Thymus (tissue), 11 donors: ENCODE data around the gene PPP2R2B. TPM values are rescaled to one million over a fixed set of nuclear protein-coding genes. Genes with fewer than 3 reads are reported as not detected.
A peak's percentile ranks its signal among the peaks of the same experiment; 100 is the strongest.

Experiments used
- DNase-seq, 9 donors: peaks; one replicate each; pipeline ENCODE4 v3.0.0-alpha.2; 2013; ENCODE audit warnings: low spot score in 9 of 9, low read depth in 6 of 9, missing footprints in 1 of 9
- H3K27ac ChIP-seq, 2 donors: one replicate each; pipeline ENCODE4 v1.5.1; 2013; ENCODE audit warnings: control low read depth in 1 of 2, low read depth in 1 of 2, low read length in 1 of 2, mild to moderate bottlenecking in 1 of 2, moderate library complexity in 1 of 2
- H3K27me3 ChIP-seq, 2 donors: one replicate each; pipeline ENCODE4 v1.5.1; 2013; ENCODE audit warnings: low read length in 1 of 2; ENCODE audit not compliant: control insufficient read depth in 2 of 2, insufficient read depth in 1 of 2
- H3K36me3 ChIP-seq, 2 donors: one replicate each; pipeline ENCODE4 v1.5.1; 2013; ENCODE audit warnings: low read length in 1 of 2, mild to moderate bottlenecking in 1 of 2, moderate library complexity in 1 of 2; ENCODE audit not compliant: control insufficient read depth in 2 of 2, insufficient read depth in 2 of 2
- H3K4me1 ChIP-seq, 2 donors: one replicate each; pipeline ENCODE4 v1.5.1; 2013; ENCODE audit warnings: low read length in 2 of 2; ENCODE audit not compliant: control insufficient read depth in 2 of 2, insufficient read depth in 2 of 2
- H3K4me3 ChIP-seq, 2 donors: one replicate each; pipeline ENCODE4 v1.5.1; 2013; ENCODE audit warnings: low read length in 2 of 2, control low read depth in 1 of 2, mild to moderate bottlenecking in 1 of 2
- H3K9me3 ChIP-seq, 2 donors: one replicate each; pipeline ENCODE4 v1.5.1; 2013; ENCODE audit warnings: low read length in 1 of 2, mild to moderate bottlenecking in 1 of 2; ENCODE audit not compliant: control insufficient read depth in 2 of 2, insufficient read depth in 1 of 2
- WGBS: extraction: QIAGEN DNeasy Blood & Tissue Kit; methylation state at CpG from one replicate; pipeline ENCODE4 v1.1.7; 2013; 5-methylcytosine and 5-hydroxymethylcytosine counted together
- polyA plus RNA-seq: library from polyadenylated mRNA; stranded (reverse); fragments of 200-250 nt; gene quantifications from one replicate; pipeline ENCODE4 v1.2.3, GENCODE V29; 2013
- total RNA-seq: library from RNA; stranded (reverse); fragments of 120-200 nt; gene quantifications from one replicate; pipeline ENCODE4 v1.2.4, GENCODE V29; 2013
- donor health status: healthy.

The PPP2R2B gene
- total and polyA plus RNA-seq, 2 donors, result 1.9 to 3.2 TPM

GRCh38 chr5:146751781-146752401 is 126.7 kb downstream of the PPP2R2B start:
- 26% methylated on average over 3 of the region's 3 CpGs for WGBS
- Histone ChIP-seq H3K27me3 (no peaks in the 10 kb centered on the region), H3K4me1 (peaks cover 6 to 12% of the 10 kb centered on the region in 2 donors), H3K27ac (peak overlapping the region; percentile 10 to 57), H3K4me3 (no peak overlapping the region), H3K36me3 (no peaks in the 10 kb centered on the region), H3K9me3 (peaks cover 1 to 3% of the 10 kb centered on the region in 2 donors)
- DNase-seq, result peak; percentile 18 to 82 (median 40)

- 94% methylated on average over 3 of the region's 3 CpGs for WGBS
- H3K4me1 ChIP-seq, result peaks cover 6 to 12% of the 10 kb centered on the region in 2 donors
- no peaks in the 10 kb centered on the region for H3K27me3 ChIP-seq
- H3K36me3 ChIP-seq, result no peaks in the 10 kb centered on the region
- H3K9me3 ChIP-seq, result peaks cover 1 to 3% of the 10 kb centered on the region in 2 donors
- H3K27ac ChIP-seq, result no peak overlapping the region
- no peak for DNase-seq
- no peak overlapping the region for H3K4me3 ChIP-seq
Measured at GRCh38 chr5:146751054-146751453, 127.5 kb downstream of the PPP2R2B start.

- H3K36me3 ChIP-seq, result no peaks in the 10 kb centered on the region
- H3K27me3 ChIP-seq, result no peaks in the 10 kb centered on the region
- peaks cover 6 to 12% of the 10 kb centered on the region in 2 donors for H3K4me1 ChIP-seq
- WGBS, result 98% methylated on average over 1 of the region's 1 CpG
- H3K4me3 ChIP-seq, result no peak overlapping the region
- H3K27ac ChIP-seq, result no peak overlapping the region
- no peak for DNase-seq
- H3K9me3 ChIP-seq, result peaks cover 1 to 3% of the 10 kb centered on the region in 2 donors
Measured at GRCh38 chr5:146748533-146748932, 130.0 kb downstream of the PPP2R2B start.

GRCh38 chr5:146745931-146746577 is 132.5 kb downstream of the PPP2R2B start:
- DNase-seq, result no peak
- H3K27ac ChIP-seq, result no peak overlapping the region
- H3K36me3 ChIP-seq, result no peaks in the 10 kb centered on the region
- H3K4me1 ChIP-seq, result peaks cover 0 to 2% of the 10 kb centered on the region in 2 donors
- no peaks in the 10 kb centered on the region for H3K27me3 ChIP-seq
- H3K4me3 ChIP-seq, result no peak overlapping the region
- H3K9me3 ChIP-seq, result peaks cover 1 to 3% of the 10 kb centered on the region in 2 donors
- 95% methylated on average over 5 of the region's 5 CpGs for WGBS

- Histone ChIP-seq H3K36me3 (no peaks in the 10 kb centered on the region), H3K27ac (no peak overlapping the region), H3K4me1 (no peaks in the 10 kb centered on the region), H3K4me3 (no peak overlapping the region), H3K27me3 (no peaks in the 10 kb centered on the region), H3K9me3 (no peaks in the 10 kb centered on the region)
- no peak for DNase-seq
- WGBS, result 98% methylated on average over 2 of the region's 2 CpGs
Measured at GRCh38 chr5:146744068-146744745, 134.3 kb downstream of the PPP2R2B start.

- H3K27me3 ChIP-seq, result no peaks in the 10 kb centered on the region
- no peaks in the 10 kb centered on the region for H3K9me3 ChIP-seq
- no peaks in the 10 kb centered on the region for H3K36me3 ChIP-seq
- H3K4me3 ChIP-seq, result no peak overlapping the region
- WGBS, result 97% methylated on average over 5 of the region's 5 CpGs
- H3K4me1 ChIP-seq, result no peaks in the 10 kb centered on the region
- no peak for DNase-seq
- no peak overlapping the region for H3K27ac ChIP-seq
Measured at GRCh38 chr5:146734936-146735577, 143.5 kb downstream of the PPP2R2B start.

- DNase-seq, result no peak
- H3K27ac ChIP-seq, result no peak overlapping the region
- no peaks in the 10 kb centered on the region for H3K27me3 ChIP-seq
- H3K9me3 ChIP-seq, result peaks cover 0 to 5% of the 10 kb centered on the region in 2 donors
- WGBS, result 94% methylated on average over 3 of the region's 3 CpGs
- H3K36me3 ChIP-seq, result no peaks in the 10 kb centered on the region
- H3K4me3 ChIP-seq, result no peak overlapping the region
- H3K4me1 ChIP-seq, result no peaks in the 10 kb centered on the region
Measured at GRCh38 chr5:146732962-146733361, 145.6 kb downstream of the PPP2R2B start.

- peaks cover 0 to 5% of the 10 kb centered on the region in 2 donors for H3K9me3 ChIP-seq
- H3K27ac ChIP-seq, result no peak overlapping the region
- WGBS, result 96% methylated on average over 5 of the region's 5 CpGs
- DNase-seq, result no peak
- H3K27me3 ChIP-seq, result no peaks in the 10 kb centered on the region
- no peaks in the 10 kb centered on the region for H3K36me3 ChIP-seq
- no peak overlapping the region for H3K4me3 ChIP-seq
- no peaks in the 10 kb centered on the region for H3K4me1 ChIP-seq
Measured at GRCh38 chr5:146731909-146732659, 146.5 kb downstream of the PPP2R2B start.
